Measurements from ENCODE around the gene OR13J1.
"Not testable (repeated sequence)": the region's sequence is repeated elsewhere in the genome, so short reads cannot be mapped to it uniquely, and the experiment has no call there.

The OR13J1 gene

DNA sequence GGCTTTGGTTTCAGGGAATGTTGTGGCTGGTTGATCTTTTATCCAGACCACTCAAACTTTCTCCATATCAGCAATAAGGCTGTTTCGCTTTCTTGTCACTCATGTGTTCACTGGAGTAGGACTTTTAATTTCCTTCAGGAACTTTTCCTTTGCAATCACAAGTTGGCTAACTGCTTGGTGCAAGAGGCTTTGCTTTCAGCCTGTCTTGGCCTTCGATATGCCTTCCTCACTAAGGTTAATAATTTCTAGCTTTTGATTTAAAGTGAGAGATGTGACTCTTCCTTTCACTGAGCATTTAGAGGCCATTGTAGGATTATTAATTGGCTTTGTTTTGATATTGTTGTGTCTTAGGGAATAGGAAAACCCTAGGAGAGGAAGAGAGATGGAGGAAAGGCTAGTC, 28.8 kb upstream of the OR13J1 start:
- no peak for TF ChIP-seq EZH2phosphoT487 (conservative IDR thresholded peaks at IDR 0.05; ENCODE audit: low read length)
- TF ChIP-seq, protein P1, sequence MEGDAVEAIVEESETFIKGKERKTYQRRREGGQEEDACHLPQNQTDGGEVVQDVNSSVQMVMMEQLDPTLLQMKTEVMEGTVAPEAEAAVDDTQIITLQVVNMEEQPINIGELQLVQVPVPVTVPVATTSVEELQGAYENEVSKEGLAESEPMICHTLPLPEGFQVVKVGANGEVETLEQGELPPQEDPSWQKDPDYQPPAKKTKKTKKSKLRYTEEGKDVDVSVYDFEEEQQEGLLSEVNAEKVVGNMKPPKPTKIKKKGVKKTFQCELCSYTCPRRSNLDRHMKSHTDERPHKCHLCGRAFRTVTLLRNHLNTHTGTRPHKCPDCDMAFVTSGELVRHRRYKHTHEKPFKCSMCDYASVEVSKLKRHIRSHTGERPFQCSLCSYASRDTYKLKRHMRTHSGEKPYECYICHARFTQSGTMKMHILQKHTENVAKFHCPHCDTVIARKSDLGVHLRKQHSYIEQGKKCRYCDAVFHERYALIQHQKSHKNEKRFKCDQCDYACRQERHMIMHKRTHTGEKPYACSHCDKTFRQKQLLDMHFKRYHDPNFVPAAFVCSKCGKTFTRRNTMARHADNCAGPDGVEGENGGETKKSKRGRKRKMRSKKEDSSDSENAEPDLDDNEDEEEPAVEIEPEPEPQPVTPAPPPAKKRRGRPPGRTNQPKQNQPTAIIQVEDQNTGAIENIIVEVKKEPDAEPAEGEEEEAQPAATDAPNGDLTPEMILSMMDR (IDR thresholded peaks at IDR 0.05; ENCODE audit: insufficient read depth, low read length, poor library complexity, severe bottlenecking), result no peak
- no peak overlapping the region for H2AFZ ChIP-seq (ENCODE audit: low read depth, low read length, severe bottlenecking)
- no peak overlapping the region for H3K9ac ChIP-seq (ENCODE audit: low read length)
- H3F3A ChIP-seq (ENCODE audit: insufficient read depth), result no peaks in the 10 kb centered on the region
- no peaks in the 10 kb centered on the region for H3K9me2 ChIP-seq (replicated peaks; ENCODE audit: insufficient read depth, low read length)
- H3K4me3 ChIP-seq (ENCODE audit: insufficient read depth, low read length, poor library complexity, severe bottlenecking), result no peak overlapping the region
- H3K79me2 ChIP-seq (ENCODE audit: insufficient read depth, low read length), result no peaks in the 10 kb centered on the region
- H3K4me2 ChIP-seq (ENCODE audit: low read depth, low read length, poor library complexity, severe bottlenecking), result no peak overlapping the region
- no peaks in the 10 kb centered on the region for H4K20me1 ChIP-seq (ENCODE audit: low read depth, low read length)
- H3K9me3 ChIP-seq (ENCODE audit: insufficient read depth, low read length), result no peaks in the 10 kb centered on the region
- no peak overlapping the region for H3K27ac ChIP-seq (ENCODE audit: low read depth, low read length)
- no peaks in the 10 kb centered on the region for H3K27me3 ChIP-seq (ENCODE audit: low read length)
- no peaks in the 10 kb centered on the region for H3K36me3 ChIP-seq (ENCODE audit: low read length)

DNA sequence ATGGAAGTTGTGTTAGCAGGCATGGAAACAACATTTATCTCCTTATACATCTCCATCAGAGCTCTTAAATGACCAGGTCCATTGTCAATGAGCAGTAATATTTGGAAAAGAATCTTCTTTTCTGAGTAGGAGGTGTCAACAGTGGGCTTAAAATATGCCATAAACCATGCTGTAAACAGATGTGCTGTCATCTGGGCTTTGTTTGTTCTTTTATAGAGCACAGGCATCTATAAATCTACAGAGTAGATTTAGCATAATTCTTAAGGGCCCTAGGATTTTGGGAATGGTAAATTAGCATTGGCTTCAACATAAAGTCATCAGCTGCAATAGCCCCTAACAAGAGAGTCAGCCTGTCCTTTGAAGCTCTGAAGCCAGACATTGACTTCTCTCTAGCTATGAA, 28.1 kb upstream of the OR13J1 start:
- no peaks in the 10 kb centered on the region for H3K79me2 ChIP-seq (ENCODE audit: insufficient read depth, low read length)
- H3K9me2 ChIP-seq (replicated peaks; ENCODE audit: insufficient read depth, low read length), result no peaks in the 10 kb centered on the region
- H3K4me3 ChIP-seq (ENCODE audit: insufficient read depth, low read length, poor library complexity, severe bottlenecking), result no peak overlapping the region
- H3K27me3 ChIP-seq (ENCODE audit: low read length), result no peaks in the 10 kb centered on the region
- no peaks in the 10 kb centered on the region for H3K9me3 ChIP-seq (ENCODE audit: insufficient read depth, low read length)
- no peak overlapping the region for H3K9ac ChIP-seq (ENCODE audit: low read length)
- no peaks in the 10 kb centered on the region for H3F3A ChIP-seq (ENCODE audit: insufficient read depth)
- H4K20me1 ChIP-seq (ENCODE audit: low read depth, low read length), result no peaks in the 10 kb centered on the region
- H3K4me2 ChIP-seq (ENCODE audit: low read depth, low read length, poor library complexity, severe bottlenecking), result no peak overlapping the region
- no peak for TF ChIP-seq EZH2phosphoT487 (conservative IDR thresholded peaks at IDR 0.05; ENCODE audit: low read length)
- TF ChIP-seq, protein P1 (IDR thresholded peaks at IDR 0.05; ENCODE audit: insufficient read depth, low read length, poor library complexity, severe bottlenecking), result no peak
- no peak overlapping the region for H2AFZ ChIP-seq (ENCODE audit: low read depth, low read length, severe bottlenecking)
- H3K27ac ChIP-seq (ENCODE audit: low read depth, low read length), result no peak overlapping the region
- no peaks in the 10 kb centered on the region for H3K36me3 ChIP-seq (ENCODE audit: low read length)

GRCh38 chr9:35897376-35898099, 27.3 kb upstream of the OR13J1 start:
- H3K36me3 ChIP-seq (ENCODE audit: low read length); H4K20me1 ChIP-seq (ENCODE audit: low read depth, low read length); H3F3A ChIP-seq (ENCODE audit: insufficient read depth); H3K79me2 ChIP-seq (ENCODE audit: insufficient read depth, low read length); H3K4me2 ChIP-seq (ENCODE audit: low read depth, low read length, poor library complexity, severe bottlenecking); H3K4me3 ChIP-seq (ENCODE audit: insufficient read depth, low read length, poor library complexity, severe bottlenecking); H2AFZ ChIP-seq (ENCODE audit: low read depth, low read length, severe bottlenecking); H3K9me3 ChIP-seq (ENCODE audit: insufficient read depth, low read length); H3K9ac ChIP-seq (ENCODE audit: low read length); H3K27ac ChIP-seq (ENCODE audit: low read depth, low read length); H3K9me2 ChIP-seq (replicated peaks; ENCODE audit: insufficient read depth, low read length); H3K27me3 ChIP-seq (ENCODE audit: low read length): not testable (repeated sequence)

GRCh38 chr9:35896570-35896969, 26.4 kb upstream of the OR13J1 start:
- Histone ChIP-seq H3K4me2 (ENCODE audit: low read depth, low read length, poor library complexity, severe bottlenecking) (no peak overlapping the region), H3K27ac (ENCODE audit: low read depth, low read length) (no peak overlapping the region), H2AFZ (ENCODE audit: low read depth, low read length, severe bottlenecking) (no peak overlapping the region), H3K9ac (ENCODE audit: low read length) (no peak overlapping the region), H3K4me3 (ENCODE audit: insufficient read depth, low read length, poor library complexity, severe bottlenecking) (no peak overlapping the region), H3K79me2 (ENCODE audit: insufficient read depth, low read length) (no peaks in the 10 kb centered on the region), H4K20me1 (ENCODE audit: low read depth, low read length) (no peaks in the 10 kb centered on the region), H3K27me3 (ENCODE audit: low read length) (no peaks in the 10 kb centered on the region), H3K36me3 (ENCODE audit: low read length) (no peaks in the 10 kb centered on the region), H3K9me3 (ENCODE audit: insufficient read depth, low read length) (no peaks in the 10 kb centered on the region), H3K9me2 (replicated peaks; ENCODE audit: insufficient read depth, low read length) (no peaks in the 10 kb centered on the region), H3F3A (ENCODE audit: insufficient read depth) (no peaks in the 10 kb centered on the region)
- no peak for TF ChIP-seq EZH2phosphoT487 (conservative IDR thresholded peaks at IDR 0.05; ENCODE audit: low read length)
- TF ChIP-seq, protein P1 (IDR thresholded peaks at IDR 0.05; ENCODE audit: insufficient read depth, low read length, poor library complexity, severe bottlenecking), result no peak

All from SU-DHL-6 (cell line).